WTC11 (cell line): ENCODE measurements around the gene BTBD10. TPM values are rescaled to one million over a fixed set of nuclear protein-coding genes. Genes with fewer than 3 reads are reported as not detected.

ENCODE experiments used
- ATAC-seq: fragments of 200-7000 bp; cut with Tn5 transposase; 2 replicates; pipeline ENCODE4 v1.10.0; 2021; ENCODE audit warnings: mild to moderate bottlenecking, moderate library complexity
- Bru-seq: library from RNA; stranded (reverse); fragments of 400-500 nt; gene quantifications from one replicate; lab custom pipeline; 2021; lab: Mats Ljungman, UMichigan
- CTCF ChIA-PET: fragments of 300-600 bp; sonication (Branson Sonifier 250); formaldehyde crosslinking; loops from one replicate; lab custom pipeline; 2021; ENCODE audit warnings: antibody characterized with exemption; lab: Charles Lee
- POLR2A ChIA-PET: fragments of 350-600 bp; sonication (Branson Sonifier 250); formaldehyde crosslinking; loops from one replicate; lab custom pipeline; 2021; ENCODE audit warnings: antibody characterized with exemption; lab: Charles Lee
- DNase-seq: peaks from one replicate; pipeline ENCODE4 v3.0.0; 2021; ENCODE audit warnings: low spot score
- H3K27ac Mint-ChIP-seq: 2 replicates; pipeline ENCODE4 v1.8.0; 2021; ENCODE audit warnings: mixed read lengths
- H3K27me3 Mint-ChIP-seq: 2 replicates; pipeline ENCODE4 v1.8.0; 2021; ENCODE audit warnings: low read depth, mild to moderate bottlenecking, moderate library complexity, mixed read lengths
- H3K36me3 Mint-ChIP-seq: 2 replicates; pipeline ENCODE4 v1.8.0; 2021; ENCODE audit warnings: mixed read lengths
- H3K4me1 Mint-ChIP-seq: 2 replicates; pipeline ENCODE4 v1.8.0; 2022; ENCODE audit warnings: mixed read lengths
- H3K4me3 Mint-ChIP-seq: 2 replicates; pipeline ENCODE4 v1.8.0; 2021; ENCODE audit warnings: mild to moderate bottlenecking, moderate library complexity, mixed read lengths
- H3K9me3 Mint-ChIP-seq: 2 replicates; pipeline ENCODE4 v1.8.0; 2021; ENCODE audit warnings: mixed read lengths
- ATF1 ChIP-seq: sonication (generic); formaldehyde crosslinking; IDR thresholded peaks from 2 replicates; pipeline ENCODE4 v1.8.1; 2023; ENCODE audit warnings: mild to moderate bottlenecking, moderate library complexity, missing genetic modification reagents
- CREB1 ChIP-seq: sonication (generic); formaldehyde crosslinking; IDR thresholded peaks from 2 replicates; pipeline ENCODE4 v1.8.0; 2023; ENCODE audit warnings: mild to moderate bottlenecking, missing genetic modification reagents
- CREM ChIP-seq: sonication (generic); formaldehyde crosslinking; IDR thresholded peaks from 2 replicates; pipeline ENCODE4 v1.8.1; 2022; ENCODE audit warnings: mild to moderate bottlenecking, missing genetic modification reagents, moderate library complexity
- EMX1 ChIP-seq: fragments of 250-450 bp; sonication (Bioruptor Pico); IDR thresholded peaks from 2 replicates; pipeline ENCODE4 v1.8.0; 2021; ENCODE audit warnings: mild to moderate bottlenecking
- ETV6 ChIP-seq: sonication (generic); formaldehyde crosslinking; IDR thresholded peaks from 2 replicates; pipeline ENCODE4 v1.8.1; 2022; ENCODE audit warnings: mild to moderate bottlenecking, missing genetic modification reagents
- GABPB1 ChIP-seq: sonication (generic); formaldehyde crosslinking; IDR thresholded peaks from 2 replicates; pipeline ENCODE4 v1.8.1; 2023; ENCODE audit warnings: mild to moderate bottlenecking, missing genetic modification reagents
- MYBL2 ChIP-seq: sonication (generic); formaldehyde crosslinking; IDR thresholded peaks from 2 replicates; pipeline ENCODE4 v1.8.1; 2023; ENCODE audit warnings: mild to moderate bottlenecking, moderate library complexity, missing genetic modification reagents
- NR1H2 ChIP-seq: sonication (generic); formaldehyde crosslinking; IDR thresholded peaks from 2 replicates; pipeline ENCODE4 v1.9.0; 2021; ENCODE audit warnings: mild to moderate bottlenecking, moderate library complexity, missing genetic modification reagents
- OVOL2 ChIP-seq: fragments of 250-450 bp; sonication (Bioruptor Pico); IDR thresholded peaks from 2 replicates; pipeline ENCODE4 v1.9.0; 2021; ENCODE audit warnings: mild to moderate bottlenecking, borderline replicate concordance
- PRRX2 ChIP-seq: fragments of 250-450 bp; sonication (Bioruptor Pico); IDR thresholded peaks from 2 replicates; pipeline ENCODE4 v1.8.0; 2021; ENCODE audit warnings: mild to moderate bottlenecking
- RORB ChIP-seq: fragments of 250-450 bp; sonication (Bioruptor Pico); IDR thresholded peaks from 2 replicates; pipeline ENCODE4 v1.9.0; 2021; ENCODE audit warnings: mild to moderate bottlenecking
- SOX15 ChIP-seq: fragments of 250-450 bp; sonication (Bioruptor Pico); IDR thresholded peaks from 2 replicates; pipeline ENCODE4 v1.9.0; 2021; ENCODE audit warnings: mild to moderate bottlenecking
- STAT6 ChIP-seq: sonication (generic); formaldehyde crosslinking; conservative IDR thresholded peaks from 2 replicates; pipeline ENCODE4 v1.8.1; 2023; ENCODE audit warnings: mild to moderate bottlenecking, low read depth, missing genetic modification reagents, moderate library complexity
- USF2 ChIP-seq: sonication (generic); formaldehyde crosslinking; IDR thresholded peaks from 2 replicates; pipeline ENCODE4 v1.8.1; 2023; ENCODE audit warnings: mild to moderate bottlenecking, missing genetic modification reagents, moderate library complexity
- ZBTB21 ChIP-seq: sonication (generic); formaldehyde crosslinking; IDR thresholded peaks from 2 replicates; pipeline ENCODE4 v1.8.1; 2023; ENCODE audit warnings: mild to moderate bottlenecking, missing genetic modification reagents, borderline replicate concordance
- ZNF121 ChIP-seq: sonication (generic); formaldehyde crosslinking; IDR thresholded peaks from 2 replicates; pipeline ENCODE4 v1.8.0; 2023; ENCODE audit warnings: missing genetic modification reagents
- long read RNA-seq, 3 experiments: library from RNA in 1 of 3; library from capped mRNA in 1 of 3; library from polyadenylated mRNA in 1 of 3; unstranded in 2 of 3; stranded (forward) in 1 of 3; transcript quantifications; one replicate each; pipeline ENCODE4 v2.0.0, GENCODE V29; 2021
- total RNA-seq: library from RNA; stranded (reverse); gene quantifications from 3 replicates; pipeline ENCODE4 v1.2.3, GENCODE V29; 2021
- TF ChIP-seq, protein P1 (sequence below): fragments of 250-450 bp; sonication (Bioruptor Pico); IDR thresholded peaks from 2 replicates; pipeline ENCODE4 v1.9.0; 2021; ENCODE audit warnings: mild to moderate bottlenecking
- TF ChIP-seq, protein P2 (sequence below): sonication (generic); formaldehyde crosslinking; IDR thresholded peaks from 2 replicates; pipeline ENCODE4 v1.8.1; 2022; ENCODE audit warnings: missing genetic modification reagents, borderline replicate concordance
- TF ChIP-seq, protein P3 (sequence below): sonication (generic); formaldehyde crosslinking; IDR thresholded peaks from 2 replicates; pipeline ENCODE4 v1.8.1; 2022; ENCODE audit warnings: mild to moderate bottlenecking, moderate library complexity, missing genetic modification reagents
- TF ChIP-seq, protein P4 (sequence below): sonication (generic); formaldehyde crosslinking; IDR thresholded peaks from 2 replicates; pipeline ENCODE4 v1.8.0; 2022; ENCODE audit warnings: missing genetic modification reagents
- TF ChIP-seq, protein P5 (sequence below): sonication (generic); formaldehyde crosslinking; IDR thresholded peaks from 2 replicates; pipeline ENCODE4 v1.8.0; 2023; ENCODE audit warnings: missing genetic modification reagents

BTBD10 gene
- total RNA-seq (18.4 to 19.4 TPM (median 18.6 TPM) in 3 replicates), Bru-seq, nascent RNA (percentile 69 among the genes with signal in this experiment)
- long read RNA-seq, experiment 1, transcript BTBD10-208 (8 exons, 1,662 nt): major isoform, 62 of 121 reads
- long read RNA-seq, experiment 1, transcript BTBD10-201 (9 exons, 2,504 nt): minor isoform, 44 of 121 reads
- long read RNA-seq, experiment 1, partial matches to known transcripts: 7 of 121 reads
- long read RNA-seq, experiment 1, other reads (novel, unspliced or antisense): 8 of 121 reads
- long read RNA-seq, experiment 2, transcript BTBD10-208 (8 exons, 1,662 nt): major isoform, 14 of 43 reads
- long read RNA-seq, experiment 2, transcript BTBD10-201 (9 exons, 2,504 nt): minor isoform, 11 of 43 reads
- long read RNA-seq, experiment 2, partial matches to known transcripts: 5 of 43 reads
- long read RNA-seq, experiment 2, other reads (novel, unspliced or antisense): 13 of 43 reads
- long read RNA-seq, experiment 3, transcript BTBD10-208 (8 exons, 1,662 nt): major isoform, 43 of 88 reads
- long read RNA-seq, experiment 3, transcript BTBD10-201 (9 exons, 2,504 nt): minor isoform, 18 of 88 reads
- long read RNA-seq, experiment 3, partial matches to known transcripts: 15 of 88 reads
- long read RNA-seq, experiment 3, other reads (novel, unspliced or antisense): 12 of 88 reads

- ChIA-PET POLR2A (interaction anchor here (1.0 to 2.1 kb wide), 2 partner anchors 109 to 204 kb away, joined by 3 to 5 read pairs; no protein-coding TSS in a partner anchor), CTCF (interaction anchor here (0.7 to 1.8 kb wide), 12 partner anchors 9 to 253 kb away, joined by 3 to 9 read pairs (median 4); no protein-coding TSS in a partner anchor)
- Mint-ChIP-seq H3K4me1 (peaks cover 24% of the 10 kb centered on the region), H3K36me3 (no peaks in the 10 kb centered on the region), H3K9me3 (no peaks in the 10 kb centered on the region), H3K27me3 (no peaks in the 10 kb centered on the region; the same call in none of the 2 replicates), H3K4me3 (peak within 1 kb of the TSS; percentile 99), H3K27ac (peak within 1 kb of the TSS; percentile 93)
- ATAC-seq (peak; percentile 96), DNase-seq (peak; percentile 87)
- TF ChIP-seq CREM (CRISPR knock-in tag) (0 out of 2 replicates have a peak, but pooled peaks have one; percentile 48), GABPB1 (CRISPR knock-in tag) (no peak), STAT6 (CRISPR knock-in tag) (no peak), MYBL2 (CRISPR knock-in tag) (0 out of 2 replicates have a peak, but pooled peaks have one; percentile 36), SOX15 (CRISPR knock-in tag) (no peak), PRRX2 (CRISPR knock-in tag) (no peak), ETV6 (CRISPR knock-in tag) (peak; percentile 62; the same call in 1 of the 2 replicates), EMX1 (CRISPR knock-in tag) (no peak), RORB (no peak), CREB1 (CRISPR knock-in tag) (0 out of 2 replicates have a peak, but pooled peaks have one; percentile 13), ZBTB21 (CRISPR knock-in tag) (no peak), OVOL2 (CRISPR knock-in tag) (no peak), ATF1 (CRISPR knock-in tag) (no peak), ZNF121 (no peak), NR1H2 (CRISPR knock-in tag) (no peak), USF2 (no peak)
- TF ChIP-seq, protein P1, sequence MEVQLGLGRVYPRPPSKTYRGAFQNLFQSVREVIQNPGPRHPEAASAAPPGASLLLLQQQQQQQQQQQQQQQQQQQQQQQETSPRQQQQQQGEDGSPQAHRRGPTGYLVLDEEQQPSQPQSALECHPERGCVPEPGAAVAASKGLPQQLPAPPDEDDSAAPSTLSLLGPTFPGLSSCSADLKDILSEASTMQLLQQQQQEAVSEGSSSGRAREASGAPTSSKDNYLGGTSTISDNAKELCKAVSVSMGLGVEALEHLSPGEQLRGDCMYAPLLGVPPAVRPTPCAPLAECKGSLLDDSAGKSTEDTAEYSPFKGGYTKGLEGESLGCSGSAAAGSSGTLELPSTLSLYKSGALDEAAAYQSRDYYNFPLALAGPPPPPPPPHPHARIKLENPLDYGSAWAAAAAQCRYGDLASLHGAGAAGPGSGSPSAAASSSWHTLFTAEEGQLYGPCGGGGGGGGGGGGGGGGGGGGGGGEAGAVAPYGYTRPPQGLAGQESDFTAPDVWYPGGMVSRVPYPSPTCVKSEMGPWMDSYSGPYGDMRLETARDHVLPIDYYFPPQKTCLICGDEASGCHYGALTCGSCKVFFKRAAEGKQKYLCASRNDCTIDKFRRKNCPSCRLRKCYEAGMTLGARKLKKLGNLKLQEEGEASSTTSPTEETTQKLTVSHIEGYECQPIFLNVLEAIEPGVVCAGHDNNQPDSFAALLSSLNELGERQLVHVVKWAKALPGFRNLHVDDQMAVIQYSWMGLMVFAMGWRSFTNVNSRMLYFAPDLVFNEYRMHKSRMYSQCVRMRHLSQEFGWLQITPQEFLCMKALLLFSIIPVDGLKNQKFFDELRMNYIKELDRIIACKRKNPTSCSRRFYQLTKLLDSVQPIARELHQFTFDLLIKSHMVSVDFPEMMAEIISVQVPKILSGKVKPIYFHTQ (CRISPR knock-in tag): no peak
- TF ChIP-seq, protein P2, sequence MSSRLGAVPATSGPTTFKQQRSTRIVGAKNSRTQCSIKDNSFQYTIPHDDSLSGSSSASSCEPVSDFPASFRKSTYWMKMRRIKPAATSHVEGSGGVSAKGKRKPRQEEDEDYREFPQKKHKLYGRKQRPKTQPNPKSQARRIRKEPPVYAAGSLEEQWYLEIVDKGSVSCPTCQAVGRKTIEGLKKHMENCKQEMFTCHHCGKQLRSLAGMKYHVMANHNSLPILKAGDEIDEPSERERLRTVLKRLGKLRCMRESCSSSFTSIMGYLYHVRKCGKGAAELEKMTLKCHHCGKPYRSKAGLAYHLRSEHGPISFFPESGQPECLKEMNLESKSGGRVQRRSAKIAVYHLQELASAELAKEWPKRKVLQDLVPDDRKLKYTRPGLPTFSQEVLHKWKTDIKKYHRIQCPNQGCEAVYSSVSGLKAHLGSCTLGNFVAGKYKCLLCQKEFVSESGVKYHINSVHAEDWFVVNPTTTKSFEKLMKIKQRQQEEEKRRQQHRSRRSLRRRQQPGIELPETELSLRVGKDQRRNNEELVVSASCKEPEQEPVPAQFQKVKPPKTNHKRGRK: no peak
- TF ChIP-seq, protein P3, sequence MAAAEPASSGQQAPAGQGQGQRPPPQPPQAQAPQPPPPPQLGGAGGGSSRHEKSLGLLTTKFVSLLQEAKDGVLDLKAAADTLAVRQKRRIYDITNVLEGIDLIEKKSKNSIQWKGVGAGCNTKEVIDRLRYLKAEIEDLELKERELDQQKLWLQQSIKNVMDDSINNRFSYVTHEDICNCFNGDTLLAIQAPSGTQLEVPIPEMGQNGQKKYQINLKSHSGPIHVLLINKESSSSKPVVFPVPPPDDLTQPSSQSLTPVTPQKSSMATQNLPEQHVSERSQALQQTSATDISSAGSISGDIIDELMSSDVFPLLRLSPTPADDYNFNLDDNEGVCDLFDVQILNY (CRISPR knock-in tag): peak; percentile 71; the same call in 1 of the 2 replicates
- TF ChIP-seq, protein P4, sequence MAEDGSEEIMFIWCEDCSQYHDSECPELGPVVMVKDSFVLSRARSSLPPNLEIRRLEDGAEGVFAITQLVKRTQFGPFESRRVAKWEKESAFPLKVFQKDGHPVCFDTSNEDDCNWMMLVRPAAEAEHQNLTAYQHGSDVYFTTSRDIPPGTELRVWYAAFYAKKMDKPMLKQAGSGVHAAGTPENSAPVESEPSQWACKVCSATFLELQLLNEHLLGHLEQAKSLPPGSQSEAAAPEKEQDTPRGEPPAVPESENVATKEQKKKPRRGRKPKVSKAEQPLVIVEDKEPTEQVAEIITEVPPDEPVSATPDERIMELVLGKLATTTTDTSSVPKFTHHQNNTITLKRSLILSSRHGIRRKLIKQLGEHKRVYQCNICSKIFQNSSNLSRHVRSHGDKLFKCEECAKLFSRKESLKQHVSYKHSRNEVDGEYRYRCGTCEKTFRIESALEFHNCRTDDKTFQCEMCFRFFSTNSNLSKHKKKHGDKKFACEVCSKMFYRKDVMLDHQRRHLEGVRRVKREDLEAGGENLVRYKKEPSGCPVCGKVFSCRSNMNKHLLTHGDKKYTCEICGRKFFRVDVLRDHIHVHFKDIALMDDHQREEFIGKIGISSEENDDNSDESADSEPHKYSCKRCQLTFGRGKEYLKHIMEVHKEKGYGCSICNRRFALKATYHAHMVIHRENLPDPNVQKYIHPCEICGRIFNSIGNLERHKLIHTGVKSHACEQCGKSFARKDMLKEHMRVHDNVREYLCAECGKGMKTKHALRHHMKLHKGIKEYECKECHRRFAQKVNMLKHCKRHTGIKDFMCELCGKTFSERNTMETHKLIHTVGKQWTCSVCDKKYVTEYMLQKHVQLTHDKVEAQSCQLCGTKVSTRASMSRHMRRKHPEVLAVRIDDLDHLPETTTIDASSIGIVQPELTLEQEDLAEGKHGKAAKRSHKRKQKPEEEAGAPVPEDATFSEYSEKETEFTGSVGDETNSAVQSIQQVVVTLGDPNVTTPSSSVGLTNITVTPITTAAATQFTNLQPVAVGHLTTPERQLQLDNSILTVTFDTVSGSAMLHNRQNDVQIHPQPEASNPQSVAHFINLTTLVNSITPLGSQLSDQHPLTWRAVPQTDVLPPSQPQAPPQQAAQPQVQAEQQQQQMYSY (CRISPR knock-in tag): no peak
- TF ChIP-seq, protein P5, sequence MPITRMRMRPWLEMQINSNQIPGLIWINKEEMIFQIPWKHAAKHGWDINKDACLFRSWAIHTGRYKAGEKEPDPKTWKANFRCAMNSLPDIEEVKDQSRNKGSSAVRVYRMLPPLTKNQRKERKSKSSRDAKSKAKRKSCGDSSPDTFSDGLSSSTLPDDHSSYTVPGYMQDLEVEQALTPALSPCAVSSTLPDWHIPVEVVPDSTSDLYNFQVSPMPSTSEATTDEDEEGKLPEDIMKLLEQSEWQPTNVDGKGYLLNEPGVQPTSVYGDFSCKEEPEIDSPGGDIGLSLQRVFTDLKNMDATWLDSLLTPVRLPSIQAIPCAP (CRISPR knock-in tag): no peak
Observed at GRCh38 chr11:13462901-13463778, at the start of gene BTBD10. TSS of gene BTBD10 (minus strand) at chr11:13463222. CDS start at chr11:13445124, 18,098 bp downstream.
